Fibroblast of pulmonary artery (primary cell): Measurements from ENCODE around the gene MUC6.

Experiments
- DNase-seq: peaks from one replicate; pipeline ENCODE4 v3.0.0-alpha.2; 2010; ENCODE audit warnings: low read depth
- H3K4me3 ChIP-seq: replicated peaks from 2 replicates; pipeline ENCODE4 v1.5.1; 2011; ENCODE audit warnings: low read depth, mild to moderate bottlenecking, control low read depth, low read length, moderate library complexity
- CTCF ChIP-seq: IDR thresholded peaks from 2 replicates; pipeline ENCODE4 v1.5.1; 2011; ENCODE audit warnings: mild to moderate bottlenecking, control low read depth, low read length, inconsistent platforms; ENCODE audit errors: missing control alignments

Gene MUC6

DNA sequence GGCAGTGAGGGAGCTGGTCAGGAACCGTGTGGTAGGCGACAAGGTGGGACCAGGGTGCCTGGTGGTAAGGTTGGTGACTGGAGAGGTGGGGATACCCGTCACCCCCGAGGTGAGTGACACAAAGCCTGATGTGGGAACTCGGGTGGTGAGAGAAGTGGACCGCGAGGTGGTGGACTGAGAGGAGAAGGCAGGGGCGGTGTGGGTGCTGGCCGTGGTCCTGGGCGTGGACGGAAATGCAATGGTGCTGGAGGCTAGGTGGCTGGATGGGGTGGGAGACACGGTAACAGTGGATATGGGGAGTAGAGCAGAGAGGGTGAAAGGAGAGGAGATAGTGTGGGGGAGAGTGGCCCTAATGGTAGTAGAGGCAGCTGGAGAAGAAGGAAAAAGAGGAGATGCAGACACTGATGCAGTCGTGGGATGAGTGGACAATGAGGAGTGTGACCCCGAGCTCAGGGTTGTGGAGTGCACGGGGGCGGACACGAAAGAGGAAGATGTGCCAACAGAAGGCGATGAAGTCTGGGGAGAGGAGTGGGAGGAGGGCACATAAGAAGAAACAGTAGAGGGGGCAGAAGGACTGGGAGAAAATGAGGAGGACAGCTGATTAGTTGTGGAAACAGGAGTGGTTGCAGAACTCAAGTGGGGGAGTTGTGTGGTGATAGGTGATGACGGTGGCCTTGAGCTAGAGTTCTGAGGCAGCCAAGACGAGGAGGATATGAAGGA, 20.5 kb downstream of the MUC6 start:
- DNase-seq, result no peak
- TF ChIP-seq CTCF, result no peak

DNA sequence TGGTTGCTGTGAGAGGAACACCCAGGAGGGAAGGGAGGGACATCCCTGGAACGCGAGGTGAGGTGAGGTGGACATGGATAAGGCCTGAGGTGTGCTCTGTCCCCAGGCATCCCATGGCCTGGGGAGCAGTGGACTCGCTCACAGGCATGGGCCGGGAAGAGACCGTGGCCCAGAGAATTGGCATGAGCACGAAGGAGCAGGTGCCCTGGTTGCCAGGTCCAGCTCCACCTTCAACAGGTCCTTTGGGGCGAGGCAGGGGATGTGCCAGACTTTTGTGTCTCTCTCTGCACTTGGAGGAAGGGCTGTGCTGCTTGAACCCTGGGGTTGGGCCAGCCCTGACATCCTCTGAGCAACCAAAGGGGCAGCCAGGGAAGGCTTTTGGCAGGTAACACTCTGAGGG, 21.5 kb downstream of the MUC6 start:
- no peak overlapping the region for H3K4me3 ChIP-seq
- no peak for DNase-seq
- TF ChIP-seq CTCF, result no peak

More for the DNA sequence above, 20.5 kb downstream of the MUC6 start:
- H3K4me3 ChIP-seq, result no peak overlapping the region

DNA sequence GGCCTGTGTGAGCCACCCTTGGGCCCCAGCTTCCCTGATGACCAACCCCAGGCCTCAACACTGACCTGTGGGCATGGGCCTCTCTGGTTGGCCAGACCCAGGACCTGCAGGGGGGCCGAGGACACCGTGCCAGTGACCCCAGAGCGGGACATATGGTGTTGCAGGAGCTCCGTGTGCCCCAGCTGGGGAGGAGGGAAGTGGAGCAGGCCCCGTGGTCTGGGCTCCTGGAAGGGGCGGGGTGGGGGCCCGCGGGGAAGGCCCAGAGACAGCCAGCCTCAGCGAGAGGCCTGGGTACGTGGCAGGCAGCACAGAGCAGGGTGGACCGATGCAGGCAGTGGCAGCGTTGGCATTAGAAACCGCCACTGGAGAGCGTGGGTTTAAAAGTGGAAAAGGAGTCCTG, 22.2 kb downstream of the MUC6 start:
- DNase-seq, result no peak
- TF ChIP-seq CTCF, result no peak
- H3K4me3 ChIP-seq, result no peak overlapping the region

DNA sequence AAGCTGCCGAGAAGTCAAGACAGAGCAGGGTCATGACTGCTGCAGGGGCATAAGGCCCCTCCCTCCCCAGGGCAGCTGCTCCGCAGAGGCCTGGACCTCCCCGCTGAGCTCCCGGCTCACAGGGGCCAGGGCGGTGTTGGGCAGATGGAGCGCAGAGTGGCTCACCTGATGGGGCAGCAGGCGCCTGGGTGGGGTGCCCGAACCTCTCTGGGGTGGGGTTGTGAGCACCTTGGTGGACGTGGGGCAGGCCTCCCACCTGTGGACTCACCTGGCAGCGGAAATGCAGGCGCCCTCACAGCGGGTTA, 22.9 kb downstream of the MUC6 start:
- no peak overlapping the region for H3K4me3 ChIP-seq
- no peak for TF ChIP-seq CTCF

GRCh38 chr11:1012740-1013630, 23.5 kb downstream of the MUC6 start:
- no peak for DNase-seq
- H3K4me3 ChIP-seq, result no peak overlapping the region
- TF ChIP-seq CTCF, result no peak

More for the DNA sequence above, 22.9 kb downstream of the MUC6 start:
- no peak for DNase-seq

- no peak for TF ChIP-seq CTCF
- no peak overlapping the region for H3K4me3 ChIP-seq
- no peak for DNase-seq
Measured at GRCh38 chr11:1012291-1012690, 24.2 kb downstream of the MUC6 start.
